Adrenal gland (tissue), 5 donors: ENCODE data around the gene NPR3.

Experiments
- POLR2A ChIP-seq, 2 donors: fragments of 450-650 bp; IDR thresholded peaks; one replicate each; pipeline ENCODE4 v1.6.1; 2017; ENCODE audit warnings: antibody characterized with exemption in 2 of 2, mild to moderate bottlenecking in 2 of 2, moderate library complexity in 1 of 2
- TF ChIP-seq, protein P1 (sequence below), 6 experiments: fragments of 450-650 bp in 4 of 6; fragments of 200-600 bp in 2 of 6; sonication (generic) in 1 of 6; IDR thresholded peaks; 1 replicate in 5 of 6; 2 replicates in 1 of 6; pipeline versions ENCODE4 v1.5.1 to v1.8.0; 2016 to 2021; ENCODE audit warnings: antibody characterized with exemption in 6 of 6, mild to moderate bottlenecking in 2 of 6, moderate library complexity in 1 of 6
- donor health status: DM: no; HTN: no; CAD: no.

DNA sequence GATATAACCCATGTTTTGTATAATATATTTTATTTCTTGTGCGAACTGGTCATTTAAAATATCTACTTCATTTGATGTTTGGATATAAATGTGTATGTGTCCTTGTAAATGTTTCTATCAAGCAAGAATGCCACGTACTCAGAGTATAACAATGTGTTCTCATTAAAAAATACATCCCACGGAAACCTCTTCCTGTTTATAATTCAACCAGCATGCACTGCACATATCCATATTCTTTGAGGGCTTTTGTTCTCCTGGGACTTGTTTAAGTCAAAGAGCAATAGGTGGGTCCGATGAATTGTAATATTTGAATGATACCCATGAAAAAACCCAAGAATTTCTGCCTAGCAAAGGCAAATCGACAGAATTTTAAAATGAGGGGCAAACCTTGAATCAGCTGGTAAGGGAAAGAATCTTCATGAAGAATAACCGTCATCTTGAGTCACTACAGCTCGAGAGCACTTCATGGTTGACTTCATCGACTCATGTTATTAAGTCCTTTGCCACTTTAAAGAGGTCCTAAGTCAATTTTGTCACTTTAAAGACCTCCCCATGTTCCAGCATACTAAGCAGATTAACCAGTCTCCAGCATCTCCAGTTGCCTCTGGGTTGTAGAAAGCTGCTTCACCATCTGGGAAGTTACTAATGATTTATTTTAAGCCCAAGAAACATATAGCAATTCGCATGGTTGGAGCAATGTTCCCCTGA is 80.6 kb downstream of the NPR3 start:
- TF ChIP-seq, protein P1, sequence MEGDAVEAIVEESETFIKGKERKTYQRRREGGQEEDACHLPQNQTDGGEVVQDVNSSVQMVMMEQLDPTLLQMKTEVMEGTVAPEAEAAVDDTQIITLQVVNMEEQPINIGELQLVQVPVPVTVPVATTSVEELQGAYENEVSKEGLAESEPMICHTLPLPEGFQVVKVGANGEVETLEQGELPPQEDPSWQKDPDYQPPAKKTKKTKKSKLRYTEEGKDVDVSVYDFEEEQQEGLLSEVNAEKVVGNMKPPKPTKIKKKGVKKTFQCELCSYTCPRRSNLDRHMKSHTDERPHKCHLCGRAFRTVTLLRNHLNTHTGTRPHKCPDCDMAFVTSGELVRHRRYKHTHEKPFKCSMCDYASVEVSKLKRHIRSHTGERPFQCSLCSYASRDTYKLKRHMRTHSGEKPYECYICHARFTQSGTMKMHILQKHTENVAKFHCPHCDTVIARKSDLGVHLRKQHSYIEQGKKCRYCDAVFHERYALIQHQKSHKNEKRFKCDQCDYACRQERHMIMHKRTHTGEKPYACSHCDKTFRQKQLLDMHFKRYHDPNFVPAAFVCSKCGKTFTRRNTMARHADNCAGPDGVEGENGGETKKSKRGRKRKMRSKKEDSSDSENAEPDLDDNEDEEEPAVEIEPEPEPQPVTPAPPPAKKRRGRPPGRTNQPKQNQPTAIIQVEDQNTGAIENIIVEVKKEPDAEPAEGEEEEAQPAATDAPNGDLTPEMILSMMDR (IDR thresholded peaks at IDR 0.05): no peak
- TF ChIP-seq POLR2A (IDR thresholded peaks at IDR 0.05): no peak
